Measurements from ENCODE around the gene OSTF1. TPM values are rescaled to one million over a fixed set of nuclear protein-coding genes. Genes with fewer than 3 reads are reported as not detected.
A peak's percentile ranks its signal among the peaks of the same experiment; 100 is the strongest.

Gene OSTF1
- total and polyA plus RNA-seq, 10 of the 15 experiments (the other 5 are each of a cell fraction or from before 2014, with no cell fraction given) = 36.2 to 82.4 (median 46.9) TPM

DNA sequence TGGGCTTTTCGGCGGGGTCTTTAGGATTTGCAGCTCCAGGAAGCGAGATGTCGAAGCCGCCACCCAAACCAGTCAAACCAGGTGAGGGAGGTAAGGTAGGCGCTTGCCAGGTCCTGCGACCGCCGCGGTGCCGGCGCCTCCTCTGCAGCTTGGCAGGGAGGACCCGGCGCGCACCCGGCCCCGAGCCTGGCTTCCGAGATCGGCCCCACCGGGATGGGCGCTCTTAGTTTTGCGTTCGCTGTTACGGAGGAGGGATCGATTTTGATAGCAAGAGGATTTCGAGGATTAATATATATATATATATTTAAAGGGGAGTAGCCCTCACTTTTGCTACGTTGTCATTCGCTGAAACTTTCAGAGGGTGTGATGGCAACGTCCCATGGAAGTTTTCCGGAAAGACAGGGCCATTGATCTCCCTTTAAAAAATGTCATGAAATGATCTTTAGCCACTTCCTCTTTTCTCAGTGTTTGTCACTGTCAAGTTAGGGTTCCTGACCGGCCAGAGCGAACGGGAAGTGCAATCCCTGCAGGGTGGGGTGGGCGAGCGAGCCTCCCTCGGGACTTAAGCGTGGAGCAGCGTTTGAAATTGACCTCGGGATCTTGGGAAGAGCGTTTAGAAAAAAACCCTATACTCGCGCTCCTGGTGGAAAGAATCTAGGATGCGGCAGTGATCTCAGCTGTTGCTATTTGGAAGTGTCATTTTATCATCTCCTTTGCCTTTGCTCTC is 495 bp downstream of the OSTF1 start (continued):
- TF ChIP-seq NBN (IDR thresholded peaks at IDR 0.05) (peak; percentile 18; the same call in 1 of the 2 replicates), EZH2 (IDR thresholded peaks at IDR 0.05; ENCODE audit: borderline replicate concordance, control insufficient read depth, low read depth, low read length) (no peak), IKZF1 (conservative IDR thresholded peaks at IDR 0.05) (peak; percentile 89), RUNX3 (IDR thresholded peaks at IDR 0.05; ENCODE audit: low read length) (0 out of 2 replicates have a peak, but pooled peaks have one; percentile 29), SREBF1 (IDR thresholded peaks at IDR 0.05; ENCODE audit: low read length) (0 out of 2 replicates have a peak, but pooled peaks have one; percentile 23), NFXL1 (IDR thresholded peaks at IDR 0.05; ENCODE audit: borderline replicate concordance) (no peak), BCLAF1 (IDR thresholded peaks at IDR 0.05) (no peak), ZNF384 (IDR thresholded peaks at IDR 0.05; ENCODE audit: borderline replicate concordance, low read depth, low read length) (no peak), ZNF217 (IDR thresholded peaks at IDR 0.05) (no peak), RAD51 (IDR thresholded peaks at IDR 0.05) (no peak), ASH2L (IDR thresholded peaks at IDR 0.05; ENCODE audit: borderline replicate concordance, low read depth) (peak; percentile 50; the same call in 1 of the 2 replicates), STAT1 (conservative IDR thresholded peaks at IDR 0.05) (no peak), GABPA (IDR thresholded peaks at IDR 0.05; ENCODE audit: low read depth) (0 out of 2 replicates have a peak, but pooled peaks have one; percentile 28), SUPT20H (IDR thresholded peaks at IDR 0.05; ENCODE audit: borderline replicate concordance, control insufficient read depth, low read depth, low read length) (no peak), ZNF622 (IDR thresholded peaks at IDR 0.05) (no peak), WRNIP1 (IDR thresholded peaks at IDR 0.05; ENCODE audit: borderline replicate concordance, low read depth, low read length) (no peak), SIN3A (IDR thresholded peaks at IDR 0.05; ENCODE audit: low read depth, low read length) (peak; percentile 76; the same call in 1 of the 2 replicates), IKZF2 (IDR thresholded peaks at IDR 0.05) (peak; percentile 91 to 93), RFX5 (IDR thresholded peaks at IDR 0.05; ENCODE audit: low read depth, low read length) (no peak), REST (IDR thresholded peaks at IDR 0.05; ENCODE audit: low read depth, low read length) (no peak), RB1 (IDR thresholded peaks at IDR 0.05; ENCODE audit: borderline replicate concordance) (0 out of 2 replicates have a peak, but pooled peaks have one; percentile 3), CBFB (IDR thresholded peaks at IDR 0.05; ENCODE audit: low read depth) (no peak; the same call in 1 of the 2 replicates), ZBED1 (IDR thresholded peaks at IDR 0.05; ENCODE audit: borderline replicate concordance) (no peak), HDAC6 (IDR thresholded peaks at IDR 0.05; ENCODE audit: unreplicated experiment) (no peak)
- TF ChIP-seq, protein P1, sequence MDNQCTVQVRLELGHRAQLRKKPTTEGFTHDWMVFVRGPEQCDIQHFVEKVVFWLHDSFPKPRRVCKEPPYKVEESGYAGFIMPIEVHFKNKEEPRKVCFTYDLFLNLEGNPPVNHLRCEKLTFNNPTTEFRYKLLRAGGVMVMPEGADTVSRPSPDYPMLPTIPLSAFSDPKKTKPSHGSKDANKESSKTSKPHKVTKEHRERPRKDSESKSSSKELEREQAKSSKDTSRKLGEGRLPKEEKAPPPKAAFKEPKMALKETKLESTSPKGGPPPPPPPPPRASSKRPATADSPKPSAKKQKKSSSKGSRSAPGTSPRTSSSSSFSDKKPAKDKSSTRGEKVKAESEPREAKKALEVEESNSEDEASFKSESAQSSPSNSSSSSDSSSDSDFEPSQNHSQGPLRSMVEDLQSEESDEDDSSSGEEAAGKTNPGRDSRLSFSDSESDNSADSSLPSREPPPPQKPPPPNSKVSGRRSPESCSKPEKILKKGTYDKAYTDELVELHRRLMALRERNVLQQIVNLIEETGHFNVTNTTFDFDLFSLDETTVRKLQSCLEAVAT (IDR thresholded peaks at IDR 0.05) = no peak

Data from GM12878 (cell line).